HEK293 (cell line): Measurements from ENCODE around the gene TCTN2.

Experiments used
- ELK4 ChIP-seq: IDR thresholded peaks from 2 replicates; pipeline ENCODE4 v1.6.1; 2011; ENCODE audit warnings: mild to moderate bottlenecking, low read depth, low read length, borderline replicate concordance
- GFI1B ChIP-seq: fragments of 450-650 bp; formaldehyde crosslinking; IDR thresholded peaks from 2 replicates; pipeline ENCODE4 v1.5.1; 2016; ENCODE audit warnings: missing biosample characterization, missing genetic modification characterization
- GLIS1 ChIP-seq: fragments of 450-650 bp; formaldehyde crosslinking; IDR thresholded peaks from 2 replicates; pipeline ENCODE4 v1.5.1; 2016; ENCODE audit warnings: missing biosample characterization, missing genetic modification characterization
- KLF16 ChIP-seq: fragments of 450-650 bp; formaldehyde crosslinking; IDR thresholded peaks from 2 replicates; pipeline ENCODE4 v1.5.1; 2017; ENCODE audit warnings: missing biosample characterization, missing genetic modification characterization
- KLF8 ChIP-seq: fragments of 450-650 bp; formaldehyde crosslinking; IDR thresholded peaks from 2 replicates; pipeline ENCODE4 v1.5.1; 2016; ENCODE audit warnings: missing biosample characterization, missing genetic modification characterization
- KLF9 ChIP-seq: fragments of 450-650 bp; formaldehyde crosslinking; IDR thresholded peaks from 2 replicates; pipeline ENCODE4 v1.5.1; 2016; ENCODE audit warnings: missing biosample characterization, missing genetic modification characterization, low read depth
- OVOL3 ChIP-seq: fragments of 450-650 bp; formaldehyde crosslinking; IDR thresholded peaks from 2 replicates; pipeline ENCODE4 v1.5.1; 2016; ENCODE audit warnings: missing biosample characterization, missing genetic modification characterization
- ZBTB20 ChIP-seq: fragments of 450-650 bp; formaldehyde crosslinking; IDR thresholded peaks from 2 replicates; pipeline ENCODE4 v1.5.1; 2016; ENCODE audit warnings: missing biosample characterization, missing genetic modification characterization
- ZFHX2 ChIP-seq: fragments of 450-650 bp; formaldehyde crosslinking; conservative IDR thresholded peaks from 2 replicates; pipeline ENCODE4 v1.5.1; 2016; ENCODE audit warnings: missing biosample characterization, missing genetic modification characterization
- ZNF112 ChIP-seq: fragments of 450-650 bp; formaldehyde crosslinking; IDR thresholded peaks from 2 replicates; pipeline ENCODE4 v1.5.0; 2017; ENCODE audit warnings: missing biosample characterization, missing genetic modification characterization
- ZNF138 ChIP-seq: fragments of 450-650 bp; formaldehyde crosslinking; IDR thresholded peaks from 2 replicates; pipeline ENCODE4 v1.5.1; 2016; ENCODE audit warnings: missing biosample characterization, missing genetic modification characterization, borderline replicate concordance
- ZNF175 ChIP-seq: fragments of 450-650 bp; formaldehyde crosslinking; IDR thresholded peaks from 2 replicates; pipeline ENCODE4 v1.5.1; 2016; ENCODE audit warnings: missing biosample characterization, missing genetic modification characterization
- ZNF211 ChIP-seq: fragments of 450-650 bp; formaldehyde crosslinking; IDR thresholded peaks from 2 replicates; pipeline ENCODE4 v1.5.1; 2016; ENCODE audit warnings: low read depth, missing biosample characterization, missing genetic modification characterization
- ZNF266 ChIP-seq: fragments of 450-650 bp; formaldehyde crosslinking; IDR thresholded peaks from 2 replicates; pipeline ENCODE4 v1.5.1; 2016; ENCODE audit warnings: missing biosample characterization, missing genetic modification characterization, low read depth
- ZNF280C ChIP-seq: fragments of 450-650 bp; formaldehyde crosslinking; IDR thresholded peaks from 2 replicates; pipeline ENCODE4 v1.5.1; 2016; ENCODE audit warnings: missing biosample characterization, missing genetic modification characterization
- ZNF335 ChIP-seq: fragments of 450-650 bp; formaldehyde crosslinking; conservative IDR thresholded peaks from 2 replicates; pipeline ENCODE4 v1.5.1; 2016; ENCODE audit warnings: missing biosample characterization, missing genetic modification characterization
- ZNF394 ChIP-seq: fragments of 450-650 bp; formaldehyde crosslinking; IDR thresholded peaks from 2 replicates; pipeline ENCODE4 v1.5.1; 2016; ENCODE audit warnings: missing biosample characterization, missing genetic modification characterization, mild to moderate bottlenecking, moderate library complexity, borderline replicate concordance
- ZNF398 ChIP-seq: fragments of 450-650 bp; formaldehyde crosslinking; IDR thresholded peaks from 2 replicates; pipeline ENCODE4 v1.5.1; 2017; ENCODE audit warnings: missing biosample characterization, missing genetic modification characterization
- ZNF580 ChIP-seq: fragments of 450-650 bp; formaldehyde crosslinking; IDR thresholded peaks from 2 replicates; pipeline ENCODE4 v1.5.1; 2016; ENCODE audit warnings: missing biosample characterization, missing genetic modification characterization
- ZNF610 ChIP-seq: fragments of 450-650 bp; formaldehyde crosslinking; IDR thresholded peaks from 2 replicates; pipeline ENCODE4 v1.5.1; 2016; ENCODE audit warnings: missing biosample characterization, missing genetic modification characterization, borderline replicate concordance
- ZNF654 ChIP-seq: fragments of 450-650 bp; formaldehyde crosslinking; IDR thresholded peaks from 2 replicates; pipeline ENCODE4 v1.5.1; 2016; ENCODE audit warnings: low read depth, missing biosample characterization, missing genetic modification characterization
- ZNF658 ChIP-seq: fragments of 450-650 bp; formaldehyde crosslinking; IDR thresholded peaks from 2 replicates; pipeline ENCODE4; 2016; ENCODE audit warnings: missing biosample characterization, missing genetic modification characterization
- ZNF660 ChIP-seq: fragments of 450-650 bp; IDR thresholded peaks from 2 replicates; pipeline ENCODE4 v1.5.1; 2018; ENCODE audit warnings: missing biosample characterization, mild to moderate bottlenecking, missing genetic modification characterization
- ZNF707 ChIP-seq: fragments of 450-650 bp; formaldehyde crosslinking; IDR thresholded peaks from 2 replicates; pipeline ENCODE4 v1.5.1; 2016; ENCODE audit warnings: missing biosample characterization, missing genetic modification characterization
- ZNF843 ChIP-seq: fragments of 450-650 bp; formaldehyde crosslinking; IDR thresholded peaks from 2 replicates; pipeline ENCODE4 v1.5.1; 2016; ENCODE audit warnings: missing biosample characterization, missing genetic modification characterization
- TF ChIP-seq, protein P1 (sequence below): fragments of 450-650 bp; formaldehyde crosslinking; IDR thresholded peaks from 2 replicates; pipeline ENCODE4 v1.5.1; 2016; ENCODE audit warnings: missing biosample characterization, missing genetic modification characterization, borderline replicate concordance
- TF ChIP-seq, protein P2 (sequence below): fragments of 450-650 bp; formaldehyde crosslinking; IDR thresholded peaks from 2 replicates; pipeline ENCODE4 v1.5.1; 2017; ENCODE audit warnings: missing biosample characterization, mild to moderate bottlenecking, missing genetic modification characterization, moderate library complexity

The TCTN2 gene

DNA sequence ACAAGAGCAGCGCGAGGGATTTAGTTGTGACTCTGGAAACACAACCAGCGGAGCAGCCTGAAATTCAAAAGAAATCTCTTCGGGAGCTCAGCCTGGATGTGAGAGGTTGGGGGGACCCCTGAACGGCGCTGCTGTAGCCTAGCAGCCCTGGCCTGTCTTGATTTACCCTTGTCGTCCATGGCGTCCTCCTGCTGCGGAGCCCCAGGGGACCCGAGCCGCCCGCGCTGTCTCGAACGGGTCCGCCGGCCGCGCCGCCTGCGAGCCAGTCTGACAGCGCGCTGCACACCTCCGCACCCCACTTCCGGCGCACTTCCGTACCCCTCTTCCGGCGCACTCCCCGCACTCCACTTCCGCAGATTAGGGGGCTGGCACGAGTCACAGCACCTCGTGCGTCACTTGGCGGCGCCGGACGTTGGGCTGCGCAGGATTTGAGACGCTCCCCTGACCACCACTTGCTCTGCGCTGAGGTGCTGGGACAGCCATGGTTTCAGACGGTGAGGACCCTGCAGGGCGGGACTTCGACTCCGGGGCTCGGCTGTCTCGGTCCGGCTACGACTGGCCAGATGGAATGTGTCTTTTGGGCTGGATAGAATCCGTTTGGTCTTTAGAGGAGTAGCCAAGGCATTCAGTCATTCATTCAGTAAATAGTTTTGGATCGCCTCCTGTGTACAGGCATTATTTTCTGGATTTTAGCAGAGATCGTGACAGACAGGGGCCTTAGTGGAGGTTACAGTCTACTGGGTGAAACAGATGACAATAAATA is 37.4 kb upstream of the TCTN2 start, which contains the start of the genes EIF2B1 and GTF2H3 (continued):
- no peak for TF ChIP-seq OVOL3 (tag by site-specific recombination)
- peak; percentile 67 for TF ChIP-seq ZNF843 (tag by site-specific recombination)
- peak; percentile 94 for TF ChIP-seq ZNF335
- TF ChIP-seq GFI1B: no peak
- TF ChIP-seq ZNF394 (tag by site-specific recombination): peak; percentile 32; the same call in 1 of the 2 replicates
- TF ChIP-seq, protein P1, sequence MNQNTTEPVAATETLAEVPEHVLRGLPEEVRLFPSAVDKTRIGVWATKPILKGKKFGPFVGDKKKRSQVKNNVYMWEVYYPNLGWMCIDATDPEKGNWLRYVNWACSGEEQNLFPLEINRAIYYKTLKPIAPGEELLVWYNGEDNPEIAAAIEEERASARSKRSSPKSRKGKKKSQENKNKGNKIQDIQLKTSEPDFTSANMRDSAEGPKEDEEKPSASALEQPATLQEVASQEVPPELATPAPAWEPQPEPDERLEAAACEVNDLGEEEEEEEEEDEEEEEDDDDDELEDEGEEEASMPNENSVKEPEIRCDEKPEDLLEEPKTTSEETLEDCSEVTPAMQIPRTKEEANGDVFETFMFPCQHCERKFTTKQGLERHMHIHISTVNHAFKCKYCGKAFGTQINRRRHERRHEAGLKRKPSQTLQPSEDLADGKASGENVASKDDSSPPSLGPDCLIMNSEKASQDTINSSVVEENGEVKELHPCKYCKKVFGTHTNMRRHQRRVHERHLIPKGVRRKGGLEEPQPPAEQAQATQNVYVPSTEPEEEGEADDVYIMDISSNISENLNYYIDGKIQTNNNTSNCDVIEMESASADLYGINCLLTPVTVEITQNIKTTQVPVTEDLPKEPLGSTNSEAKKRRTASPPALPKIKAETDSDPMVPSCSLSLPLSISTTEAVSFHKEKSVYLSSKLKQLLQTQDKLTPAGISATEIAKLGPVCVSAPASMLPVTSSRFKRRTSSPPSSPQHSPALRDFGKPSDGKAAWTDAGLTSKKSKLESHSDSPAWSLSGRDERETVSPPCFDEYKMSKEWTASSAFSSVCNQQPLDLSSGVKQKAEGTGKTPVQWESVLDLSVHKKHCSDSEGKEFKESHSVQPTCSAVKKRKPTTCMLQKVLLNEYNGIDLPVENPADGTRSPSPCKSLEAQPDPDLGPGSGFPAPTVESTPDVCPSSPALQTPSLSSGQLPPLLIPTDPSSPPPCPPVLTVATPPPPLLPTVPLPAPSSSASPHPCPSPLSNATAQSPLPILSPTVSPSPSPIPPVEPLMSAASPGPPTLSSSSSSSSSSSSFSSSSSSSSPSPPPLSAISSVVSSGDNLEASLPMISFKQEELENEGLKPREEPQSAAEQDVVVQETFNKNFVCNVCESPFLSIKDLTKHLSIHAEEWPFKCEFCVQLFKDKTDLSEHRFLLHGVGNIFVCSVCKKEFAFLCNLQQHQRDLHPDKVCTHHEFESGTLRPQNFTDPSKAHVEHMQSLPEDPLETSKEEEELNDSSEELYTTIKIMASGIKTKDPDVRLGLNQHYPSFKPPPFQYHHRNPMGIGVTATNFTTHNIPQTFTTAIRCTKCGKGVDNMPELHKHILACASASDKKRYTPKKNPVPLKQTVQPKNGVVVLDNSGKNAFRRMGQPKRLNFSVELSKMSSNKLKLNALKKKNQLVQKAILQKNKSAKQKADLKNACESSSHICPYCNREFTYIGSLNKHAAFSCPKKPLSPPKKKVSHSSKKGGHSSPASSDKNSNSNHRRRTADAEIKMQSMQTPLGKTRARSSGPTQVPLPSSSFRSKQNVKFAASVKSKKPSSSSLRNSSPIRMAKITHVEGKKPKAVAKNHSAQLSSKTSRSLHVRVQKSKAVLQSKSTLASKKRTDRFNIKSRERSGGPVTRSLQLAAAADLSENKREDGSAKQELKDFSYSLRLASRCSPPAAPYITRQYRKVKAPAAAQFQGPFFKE (tag by site-specific recombination): no peak
- peak; percentile 71; the same call in 1 of the 2 replicates for TF ChIP-seq KLF16
- TF ChIP-seq ZNF610 (tag by site-specific recombination): peak; percentile 47; the same call in 1 of the 2 replicates
- TF ChIP-seq ZNF266 (tag by site-specific recombination): no peak
- no peak for TF ChIP-seq ZNF658
- no peak for TF ChIP-seq ZNF280C (tag by site-specific recombination)
- no peak for TF ChIP-seq ZNF654
- TF ChIP-seq ELK4: peak; percentile 76; the same call in 1 of the 2 replicates
- peak; percentile 92 for TF ChIP-seq ZNF580
- peak; percentile 35; the same call in 1 of the 2 replicates for TF ChIP-seq ZNF660 (tag by site-specific recombination)
- TF ChIP-seq ZNF138: no peak
- no peak for TF ChIP-seq ZNF112 (tag by site-specific recombination)
- peak; percentile 55; the same call in 1 of the 2 replicates for TF ChIP-seq KLF8 (tag by site-specific recombination)
- peak; percentile 76 for TF ChIP-seq ZFHX2 (tag by site-specific recombination)
- TF ChIP-seq ZNF398: peak; percentile 26; the same call in 1 of the 2 replicates
- TF ChIP-seq ZBTB20: peak; percentile 73; the same call in 1 of the 2 replicates
- TF ChIP-seq GLIS1 (tag by site-specific recombination): peak; percentile 72
- TF ChIP-seq ZNF175 (tag by site-specific recombination): no peak
- TF ChIP-seq, protein P2, sequence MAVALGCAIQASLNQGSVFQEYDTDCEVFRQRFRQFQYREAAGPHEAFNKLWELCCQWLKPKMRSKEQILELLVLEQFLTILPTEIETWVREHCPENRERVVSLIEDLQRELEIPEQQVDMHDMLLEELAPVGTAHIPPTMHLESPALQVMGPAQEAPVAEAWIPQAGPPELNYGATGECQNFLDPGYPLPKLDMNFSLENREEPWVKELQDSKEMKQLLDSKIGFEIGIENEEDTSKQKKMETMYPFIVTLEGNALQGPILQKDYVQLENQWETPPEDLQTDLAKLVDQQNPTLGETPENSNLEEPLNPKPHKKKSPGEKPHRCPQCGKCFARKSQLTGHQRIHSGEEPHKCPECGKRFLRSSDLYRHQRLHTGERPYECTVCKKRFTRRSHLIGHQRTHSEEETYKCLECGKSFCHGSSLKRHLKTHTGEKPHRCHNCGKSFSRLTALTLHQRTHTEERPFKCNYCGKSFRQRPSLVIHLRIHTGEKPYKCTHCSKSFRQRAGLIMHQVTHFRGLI (tag by site-specific recombination): no peak
- no peak for TF ChIP-seq ZNF211 (tag by site-specific recombination)
- TF ChIP-seq ZNF707 (tag by site-specific recombination): no peak
- no peak for TF ChIP-seq KLF9
